SK-N-SH treated with all-trans-retinoic acid at 6 μM for 48 hours (cell line): ENCODE results near the gene PCBP3.

Experiments used
- BACH2 ChIP-seq: fragments of 250-450 bp; sonication (Bioruptor Pico); IDR thresholded peaks from 2 replicates; pipeline ENCODE4 v1.9.0; 2021; ENCODE audit warnings: mild to moderate bottlenecking, borderline replicate concordance
- ESRRG ChIP-seq: fragments of 250-450 bp; sonication (Bioruptor Pico); IDR thresholded peaks from 2 replicates; pipeline ENCODE4 v1.6.1; 2021; ENCODE audit warnings: mild to moderate bottlenecking

DNA sequence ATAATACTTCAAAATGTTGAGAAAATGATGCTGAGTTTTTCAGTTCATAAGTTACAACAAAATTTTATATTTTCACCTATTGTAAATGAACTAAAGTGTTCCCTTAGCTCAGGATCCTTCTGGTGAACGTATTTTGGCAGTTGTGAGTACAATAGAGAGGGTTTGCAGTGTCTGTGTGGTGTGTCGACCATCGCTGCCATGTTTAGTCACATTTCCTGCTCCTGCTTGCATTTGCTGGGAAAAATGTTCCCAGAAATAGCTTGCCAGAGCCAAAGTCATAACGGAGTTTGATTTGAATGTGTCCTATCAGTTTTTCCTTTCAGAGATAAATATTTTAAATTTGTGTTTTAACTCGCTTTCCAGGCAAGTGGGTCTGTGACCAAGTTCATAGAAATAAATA, 220.9 kb downstream of the PCBP3 start:
- TF ChIP-seq BACH2 (no peak), ESRRG (CRISPR knock-in tag) (no peak)
